CD4-positive, alpha-beta T cell treated with Interleukin-17A for 4 hours (primary cell): ENCODE measurements around the gene ADAP1.
A peak's percentile ranks its signal among the peaks of the same experiment; 100 is the strongest.

ENCODE experiments used
- DNase-seq: peaks from one replicate; pipeline ENCODE4 v3.0.0-alpha.2; 2020; ENCODE audit warnings: mixed read lengths

Gene ADAP1

DNA sequence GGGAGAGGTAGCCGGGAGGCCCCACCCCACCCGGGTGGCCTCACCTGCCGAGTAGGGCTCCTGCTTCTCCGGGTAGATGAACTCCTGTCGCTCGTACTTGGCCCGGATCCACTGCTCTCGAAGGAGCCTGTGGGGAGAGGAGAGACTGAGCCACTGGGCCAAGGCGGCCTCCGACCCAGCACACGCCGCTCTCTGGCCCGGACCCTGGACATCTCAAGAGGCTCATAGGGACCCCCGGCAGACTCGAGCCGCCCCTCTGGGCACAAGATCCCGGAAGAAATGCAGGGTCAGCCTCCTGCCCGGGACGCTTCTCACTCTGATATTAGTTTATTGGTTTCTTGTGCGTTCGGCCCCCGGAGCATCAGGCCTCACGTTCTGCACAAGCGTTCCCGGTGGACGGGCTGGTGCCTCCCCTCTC, 34.5 kb downstream of the ADAP1 start:
- no peak for DNase-seq

DNA sequence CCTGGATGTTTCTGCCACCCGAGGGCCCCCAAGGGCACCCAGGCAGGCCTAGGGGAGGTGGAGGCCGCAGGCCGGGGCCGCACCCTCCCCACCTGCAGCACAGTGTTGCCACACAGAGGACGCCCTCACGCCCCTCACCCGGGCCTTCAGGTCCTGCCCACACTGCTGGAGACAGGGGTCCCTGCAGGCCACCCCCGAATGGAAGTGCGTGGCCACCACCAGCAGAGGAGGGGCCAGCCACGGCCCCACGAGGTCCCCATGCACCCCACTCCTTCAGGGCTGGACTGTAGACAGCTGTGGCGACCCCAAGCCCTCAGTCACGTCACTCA, 35.4 kb downstream of the ADAP1 start:
- DNase-seq: no peak

DNA sequence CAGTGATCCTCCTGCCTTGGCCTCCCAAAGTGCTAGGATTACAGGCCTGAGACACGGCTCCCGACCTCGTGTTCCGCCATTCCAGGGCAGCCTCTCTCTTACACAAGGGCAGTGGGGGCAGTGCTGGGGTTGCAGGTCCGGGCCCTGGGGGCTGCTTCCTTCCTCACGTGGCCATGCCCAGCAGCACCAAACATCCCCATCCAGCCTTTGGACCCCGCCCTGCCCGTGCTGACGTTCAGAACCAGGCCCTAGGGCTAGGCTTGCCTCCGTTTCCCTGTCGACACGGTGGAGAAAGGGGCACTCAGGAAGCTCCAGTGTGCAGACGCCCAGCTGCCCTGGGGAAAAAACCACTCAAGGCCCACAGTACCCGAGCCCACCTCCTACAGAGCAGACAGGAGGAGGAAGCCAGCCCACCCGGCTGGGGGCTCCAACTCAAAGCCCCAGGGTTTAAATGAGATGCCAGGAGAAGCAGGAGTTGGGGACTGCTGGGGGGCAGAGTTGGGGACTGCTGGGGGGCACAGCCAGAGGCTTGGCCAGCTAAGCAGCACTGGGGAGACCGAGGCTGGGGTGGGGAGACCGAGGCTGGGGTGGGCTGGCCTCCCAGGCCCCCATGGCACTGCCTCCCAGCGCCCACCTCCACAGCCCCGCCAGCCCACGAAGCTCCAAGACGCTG, 35.9 kb downstream of the ADAP1 start:
- DNase-seq: no peak

DNA sequence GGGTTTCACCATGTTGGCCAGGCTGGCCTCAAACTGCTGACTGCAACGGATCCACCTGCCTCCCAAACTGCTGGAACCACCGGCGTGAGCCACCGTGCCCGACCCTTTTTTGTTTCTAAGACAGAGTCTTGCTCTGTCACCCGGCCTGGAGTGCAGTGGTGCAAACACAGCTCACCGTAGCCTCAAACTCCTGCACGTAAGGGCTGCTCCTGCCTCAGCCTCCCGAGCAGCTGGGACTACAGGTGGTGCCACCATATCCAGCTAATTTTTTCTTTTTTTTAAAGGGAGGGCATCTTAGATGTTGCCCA, 36.4 kb downstream of the ADAP1 start:
- DNase-seq: no peak

DNA sequence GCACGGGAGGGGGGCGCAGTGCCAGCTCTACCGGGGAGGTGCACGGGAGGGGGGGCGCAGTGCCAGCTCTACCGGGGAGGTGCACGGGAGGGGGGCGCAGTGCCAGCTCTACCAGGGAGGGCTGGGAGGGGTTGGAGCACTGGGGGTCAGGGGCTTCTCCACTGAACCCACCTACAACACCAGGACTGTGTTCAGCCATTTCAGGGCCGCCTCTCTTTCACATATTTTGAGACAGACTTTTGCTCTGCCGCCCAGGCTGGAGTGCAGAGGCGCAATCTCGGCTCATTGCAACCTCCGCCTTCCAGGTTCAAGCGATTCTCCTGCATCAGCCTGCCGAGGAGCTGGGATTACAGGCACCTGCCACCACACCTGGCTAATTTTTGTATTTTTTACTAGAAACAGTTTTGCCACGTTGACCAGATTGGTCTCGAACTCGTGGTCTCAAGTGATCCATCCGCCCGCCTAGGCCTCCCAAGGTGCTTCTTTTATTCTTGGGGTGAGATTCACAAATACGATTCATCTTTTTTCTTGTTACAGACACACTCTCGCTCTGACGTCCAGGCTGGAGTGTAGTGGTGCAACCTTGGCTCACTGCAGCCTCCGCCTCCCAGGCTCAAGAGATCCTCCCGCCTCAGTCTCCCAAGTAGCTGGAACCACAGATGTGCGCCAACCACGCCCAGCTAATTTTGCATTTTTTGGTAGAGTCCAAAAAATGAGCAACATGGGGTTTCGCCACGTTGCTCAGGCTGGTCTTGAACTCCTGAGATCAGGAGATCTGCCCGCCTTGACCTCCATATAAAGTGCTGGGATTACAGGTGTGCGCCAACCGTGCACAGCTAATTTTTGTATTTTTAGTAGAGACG, 37.0 kb downstream of the ADAP1 start:
- no peak for DNase-seq

GRCh38 chr7:916291-916941, 38.1 kb downstream of the ADAP1 start:
- DNase-seq: no peak

DNA sequence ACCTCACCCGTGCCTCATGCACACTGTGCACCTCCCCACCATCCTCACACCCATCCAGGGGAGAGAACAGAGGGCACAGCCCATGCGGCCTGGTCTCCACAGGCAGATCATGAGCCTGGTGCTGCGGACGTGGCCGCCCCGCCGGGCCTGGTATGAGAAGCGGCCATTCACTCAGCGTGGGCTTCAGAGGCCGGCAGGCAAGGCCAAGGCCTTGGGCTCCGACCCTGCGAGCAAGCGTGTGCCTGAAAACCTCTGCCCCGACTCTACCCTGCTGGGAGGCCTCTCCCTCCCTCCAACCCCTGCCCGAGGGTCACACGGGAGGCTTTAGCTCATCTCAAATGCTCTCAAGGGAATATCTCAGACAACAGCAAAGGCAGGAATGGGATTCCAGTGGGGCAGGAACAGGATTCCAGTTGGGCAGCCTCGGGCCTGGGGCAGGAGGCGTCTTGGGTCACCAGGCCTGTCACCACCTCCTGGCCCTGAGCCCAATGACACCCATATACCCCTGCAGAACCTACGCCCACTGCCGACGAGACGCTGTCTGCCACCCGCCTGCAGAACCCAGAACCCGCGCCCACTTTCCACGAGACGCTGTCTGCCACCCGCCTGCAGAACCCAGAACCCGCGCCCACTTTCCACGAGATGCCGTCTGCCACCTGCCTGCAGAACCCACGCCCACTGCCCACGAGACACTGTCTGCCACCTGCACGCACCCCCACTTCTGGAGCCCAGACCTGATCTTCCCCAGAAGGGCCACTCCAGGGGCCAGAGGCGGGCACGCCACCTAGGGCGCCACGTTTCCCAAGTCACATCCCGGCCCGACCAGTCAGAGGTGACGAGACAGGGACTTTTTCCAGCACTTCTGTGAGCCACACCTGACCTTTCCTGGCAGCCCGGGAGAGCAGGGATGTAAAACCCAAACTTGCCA, 38.9 kb downstream of the ADAP1 start:
- DNase-seq: no peak

- no peak for DNase-seq
Measured at GRCh38 chr7:914521-915194, 39.8 kb downstream of the ADAP1 start.

- no peak for DNase-seq
Measured at GRCh38 chr7:913736-914520, 40.6 kb downstream of the ADAP1 start.

DNA sequence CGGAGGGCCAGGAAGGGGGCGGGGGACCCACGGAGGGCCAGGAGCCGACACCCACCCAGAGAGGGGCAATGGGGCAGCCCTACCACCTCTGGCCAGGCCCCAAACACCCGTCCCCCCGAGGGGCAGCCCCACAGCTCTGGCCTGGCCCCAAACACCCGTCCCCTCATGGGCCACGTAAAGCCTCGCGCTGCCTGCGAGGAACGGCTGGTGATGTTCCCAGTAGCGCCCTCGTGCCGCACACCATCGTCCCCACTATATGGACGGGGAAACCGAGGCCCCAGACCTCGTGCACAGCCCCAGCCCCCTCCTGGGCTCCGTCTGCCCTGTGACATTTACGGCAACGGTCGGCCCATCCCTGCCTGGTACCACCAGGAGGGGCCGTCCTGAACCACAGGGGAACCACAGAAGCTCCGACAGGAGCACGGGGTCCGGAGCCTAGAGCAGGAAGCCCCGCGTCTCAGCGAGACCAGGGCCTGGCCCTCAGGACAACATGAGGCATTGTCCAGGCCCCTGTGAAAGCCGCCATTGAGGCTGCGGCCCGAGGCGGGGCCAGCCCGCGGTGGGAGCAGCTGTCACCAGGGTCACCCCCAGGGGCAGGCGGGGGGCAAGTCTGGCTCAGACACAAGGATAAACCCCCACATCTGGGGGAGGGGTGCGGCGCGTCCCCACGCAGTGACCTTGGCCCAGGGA, 42.5 kb downstream of the ADAP1 start:
- no peak for DNase-seq

DNA sequence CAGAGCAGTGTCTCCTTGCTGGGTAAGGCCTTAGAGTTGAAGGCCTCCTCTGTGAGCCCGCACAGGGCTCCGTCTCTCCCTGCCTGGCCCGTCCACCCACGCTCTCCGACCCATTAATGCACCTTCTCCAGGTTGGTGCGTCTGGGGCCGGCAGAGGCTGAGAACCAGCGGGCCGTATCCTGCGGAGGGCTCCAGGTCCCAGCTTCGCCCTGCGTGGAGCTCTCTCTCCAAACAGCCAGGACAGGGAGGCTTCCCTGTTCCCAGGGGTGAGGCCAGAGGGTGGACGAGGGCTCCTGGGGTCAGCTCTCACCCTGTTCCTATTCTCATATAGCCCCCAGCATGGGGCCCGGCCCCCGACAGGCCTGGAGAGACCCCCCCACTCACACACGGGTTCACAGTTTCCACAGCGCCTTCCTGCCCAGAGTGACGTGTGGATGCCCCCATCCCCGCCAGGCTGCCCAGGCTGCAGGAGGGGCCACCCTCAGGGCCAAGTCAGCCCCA, 43.5 kb downstream of the ADAP1 start:
- DNase-seq: no peak

GRCh38 chr7:910441-910861, 44.0 kb downstream of the ADAP1 start:
- no peak for DNase-seq

DNA sequence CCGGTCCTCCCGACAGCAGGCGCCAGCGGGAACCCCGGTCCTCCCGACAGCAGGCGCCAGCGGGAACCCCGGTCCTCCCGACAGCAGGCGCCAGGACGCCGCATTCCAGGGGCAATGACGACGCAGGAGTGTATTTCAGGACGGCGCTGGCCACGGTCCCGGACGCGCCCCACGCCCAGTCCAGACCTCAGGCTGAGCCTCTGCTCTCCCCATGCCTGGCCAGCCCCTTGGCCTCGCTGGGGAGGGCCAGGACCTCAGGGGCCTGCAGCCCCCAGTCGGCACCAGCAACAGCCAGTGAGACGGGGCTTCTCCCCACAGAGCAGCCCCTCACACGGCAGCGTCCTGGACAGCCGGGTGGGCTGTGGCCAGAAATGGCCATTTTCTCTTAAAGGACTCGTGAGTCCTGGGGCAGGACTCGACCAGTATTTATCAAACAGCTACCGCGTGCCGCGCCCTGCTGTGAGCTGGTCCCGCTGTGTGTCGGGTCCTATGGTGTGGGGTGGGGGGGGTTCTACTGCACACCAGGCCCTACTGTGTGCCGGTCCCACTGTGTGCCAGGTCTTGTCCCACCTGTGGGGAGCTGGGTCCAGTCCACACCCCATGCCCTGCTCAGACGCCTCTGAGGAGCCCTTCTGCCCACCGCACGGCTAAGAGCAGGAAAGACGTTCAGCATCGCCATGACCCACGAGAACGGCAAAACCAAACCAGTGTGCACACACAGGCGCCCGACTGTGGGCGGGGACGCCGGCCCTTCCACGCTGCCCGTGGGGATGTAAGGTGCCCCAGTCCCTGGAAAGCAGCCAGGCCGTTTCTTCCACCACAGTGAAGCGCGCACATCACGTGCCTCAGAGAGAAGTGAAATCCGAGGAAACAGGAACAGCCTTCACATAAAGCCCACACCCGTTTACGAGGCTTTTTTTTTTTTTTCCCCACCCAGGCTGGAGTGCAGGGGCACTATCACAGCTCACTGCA, 44.8 kb downstream of the ADAP1 start:
- peak; percentile 61 for DNase-seq

GRCh38 chr7:908591-909357, 45.7 kb downstream of the ADAP1 start:
- DNase-seq: peak; percentile 79

DNA sequence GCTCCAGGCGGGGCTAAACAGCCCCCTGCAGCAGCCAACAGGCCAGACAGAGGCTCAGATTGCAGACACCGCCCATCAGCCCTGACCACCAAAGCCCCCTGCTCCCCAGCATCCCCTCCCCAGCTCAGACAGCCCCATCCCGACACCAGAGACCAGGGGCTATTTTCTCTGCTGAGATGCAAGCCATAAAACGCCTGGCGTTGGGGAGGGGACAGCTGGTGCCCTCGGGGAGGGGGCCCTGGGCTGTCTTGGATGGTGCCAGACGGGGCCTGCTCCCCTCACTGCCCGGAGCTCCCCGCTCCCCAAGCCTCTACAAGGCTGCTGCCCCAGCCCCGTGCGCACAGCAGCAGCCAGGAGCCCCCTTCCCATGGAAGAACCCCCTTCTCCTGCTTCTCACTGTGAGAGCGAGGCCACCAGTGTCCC, 46.3 kb downstream of the ADAP1 start:
- DNase-seq: no peak

DNA sequence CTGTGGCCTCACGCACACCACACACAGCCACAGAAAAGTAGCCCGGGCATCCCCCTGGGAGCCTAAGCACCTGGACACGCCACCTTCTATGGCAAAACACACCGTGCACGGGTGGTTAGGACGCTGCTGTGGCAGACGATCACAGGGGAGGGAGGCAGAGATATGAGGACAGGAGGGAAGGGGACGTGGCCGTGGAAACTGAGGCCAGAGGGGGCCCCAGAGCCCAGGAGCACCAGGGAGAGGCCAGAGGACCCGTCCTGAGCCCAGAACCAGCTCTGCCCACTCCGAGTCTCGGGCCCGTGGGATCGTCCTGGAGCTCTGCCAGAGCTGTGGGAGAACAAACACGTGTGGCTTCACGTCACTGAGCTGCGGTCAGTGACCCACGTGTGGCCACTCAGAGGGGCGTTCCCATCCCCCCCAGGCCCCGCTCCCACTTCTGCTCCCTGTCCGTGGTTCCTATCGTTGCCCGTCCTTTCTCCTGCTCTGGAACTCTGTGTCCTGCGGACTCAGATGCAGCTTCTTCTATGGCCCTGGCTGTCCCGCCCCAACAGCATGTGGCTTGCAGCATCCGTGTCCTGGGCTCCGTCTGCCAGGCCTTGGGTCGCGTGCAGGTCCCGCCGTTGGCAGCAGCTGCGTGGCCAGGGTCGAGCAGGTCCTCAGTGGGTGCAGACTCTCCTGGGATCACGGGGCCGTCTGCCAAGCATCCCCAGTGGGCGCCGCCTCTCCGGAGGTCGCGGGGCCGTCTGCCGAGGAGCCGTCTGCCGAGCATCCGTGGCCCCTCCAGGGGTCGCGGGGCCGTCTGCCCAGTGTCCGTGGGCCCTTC, 47.1 kb downstream of the ADAP1 start:
- no peak for DNase-seq

DNA sequence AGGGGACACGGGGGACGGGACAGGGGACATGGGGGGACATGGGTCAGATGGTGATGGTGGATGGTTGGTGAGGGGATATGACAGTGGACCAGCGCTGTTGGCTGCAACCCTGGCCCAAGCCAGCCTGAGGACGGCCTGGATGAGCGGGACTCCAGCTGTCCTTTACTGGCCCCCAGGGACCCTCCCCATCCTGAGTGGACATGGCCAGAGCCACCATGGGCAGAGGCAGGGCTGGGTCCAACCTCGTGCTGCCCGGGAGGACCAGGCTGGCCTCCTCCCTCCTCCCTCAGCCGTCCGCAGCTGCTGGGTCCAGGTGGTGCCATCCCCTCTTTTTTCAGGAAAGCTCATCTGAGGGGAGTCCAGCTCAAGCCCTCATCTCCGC, 47.7 kb downstream of the ADAP1 start:
- no peak for DNase-seq

- no peak for DNase-seq
Measured at GRCh38 chr7:904847-905246, 49.6 kb downstream of the ADAP1 start.
